ENCODE data around the gene DRICH1.
"Not testable (repeated sequence)": the region's sequence is repeated elsewhere in the genome, so short reads cannot be mapped to it uniquely, and the experiment has no call there.

DRICH1 gene

DNA sequence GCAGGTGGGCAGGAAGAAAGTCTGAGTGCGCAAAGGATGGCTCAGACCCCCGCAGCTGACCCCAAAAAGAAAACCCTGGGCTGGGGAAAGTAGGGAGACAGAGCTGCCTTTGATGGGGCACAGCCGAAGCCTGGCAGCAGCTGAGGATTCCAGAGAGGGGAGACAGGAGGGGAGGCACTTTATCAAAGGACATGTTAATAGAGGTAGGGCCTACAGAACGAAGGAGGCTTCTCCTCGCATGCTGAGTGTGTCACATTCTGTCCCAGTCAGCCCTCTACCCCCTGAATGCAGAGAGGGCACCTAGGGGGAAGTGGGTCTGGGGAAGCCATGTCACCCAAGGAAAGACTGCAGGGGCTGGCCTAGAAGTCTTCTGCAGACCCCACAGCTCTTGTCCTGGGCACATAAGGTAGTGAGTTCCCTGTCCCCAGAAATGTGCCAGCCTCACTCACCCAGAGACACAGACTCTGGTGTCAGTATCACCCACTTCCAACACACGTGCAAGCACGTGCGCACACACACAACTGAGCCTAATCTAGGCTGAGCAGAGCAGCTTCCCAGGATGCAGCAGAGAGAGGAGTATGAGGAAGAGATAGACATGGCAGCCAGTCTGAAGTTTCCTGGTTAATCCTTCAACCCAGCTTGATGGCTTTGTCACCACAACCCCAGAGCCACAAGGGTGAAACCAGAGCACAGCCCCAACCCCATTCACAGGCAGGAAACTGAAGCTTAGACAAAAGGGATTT, 40.4 kb upstream of the DRICH1 start:
- not testable (repeated sequence) for H3K4me1 ChIP-seq (ENCODE audit: control insufficient read depth, insufficient read depth, low read length, unreplicated experiment); H3K36me3 ChIP-seq (ENCODE audit: insufficient read depth, low read length); H2AFZ ChIP-seq (ENCODE audit: low read length, unreplicated experiment); H3K79me2 ChIP-seq (ENCODE audit: control insufficient read depth, insufficient read depth, low read length, unreplicated experiment); H3K27me3 ChIP-seq (ENCODE audit: insufficient read depth, low read length); H3K4me3 ChIP-seq (ENCODE audit: low read depth, low read length); H3K27ac ChIP-seq (ENCODE audit: low read depth, low read length)

GRCh38 chr22:23671387-23671786, 39.3 kb upstream of the DRICH1 start:
- H2AFZ ChIP-seq (ENCODE audit: low read length, unreplicated experiment); H3K27ac ChIP-seq (ENCODE audit: low read depth, low read length); H3K36me3 ChIP-seq (ENCODE audit: insufficient read depth, low read length); H3K4me3 ChIP-seq (ENCODE audit: low read depth, low read length); H3K27me3 ChIP-seq (ENCODE audit: insufficient read depth, low read length); H3K4me1 ChIP-seq (ENCODE audit: control insufficient read depth, insufficient read depth, low read length, unreplicated experiment); H3K79me2 ChIP-seq (ENCODE audit: control insufficient read depth, insufficient read depth, low read length, unreplicated experiment): not testable (repeated sequence)

GRCh38 chr22:23670378-23671295, 38.5 kb upstream of the DRICH1 start:
- no peaks in the 10 kb centered on the region for H3K4me1 ChIP-seq (ENCODE audit: control insufficient read depth, insufficient read depth, low read length, unreplicated experiment)
- no peak overlapping the region for H3K4me3 ChIP-seq (ENCODE audit: low read depth, low read length)
- H3K36me3 ChIP-seq (ENCODE audit: insufficient read depth, low read length) = no peaks in the 10 kb centered on the region
- no peak overlapping the region for H2AFZ ChIP-seq (ENCODE audit: low read length, unreplicated experiment)
- no peaks in the 10 kb centered on the region for H3K27me3 ChIP-seq (ENCODE audit: insufficient read depth, low read length)
- H3K79me2 ChIP-seq (ENCODE audit: control insufficient read depth, insufficient read depth, low read length, unreplicated experiment) = no peaks in the 10 kb centered on the region
- H3K27ac ChIP-seq (ENCODE audit: low read depth, low read length) = no peak overlapping the region

GRCh38 chr22:23660381-23660780, 28.3 kb upstream of the DRICH1 start:
- not testable (repeated sequence) for H3K36me3 ChIP-seq (ENCODE audit: insufficient read depth, low read length); H3K4me1 ChIP-seq (ENCODE audit: control insufficient read depth, insufficient read depth, low read length, unreplicated experiment); H2AFZ ChIP-seq (ENCODE audit: low read length, unreplicated experiment); H3K27ac ChIP-seq (ENCODE audit: low read depth, low read length); H3K4me3 ChIP-seq (ENCODE audit: low read depth, low read length); H3K79me2 ChIP-seq (ENCODE audit: control insufficient read depth, insufficient read depth, low read length, unreplicated experiment); H3K27me3 ChIP-seq (ENCODE audit: insufficient read depth, low read length)

DNA sequence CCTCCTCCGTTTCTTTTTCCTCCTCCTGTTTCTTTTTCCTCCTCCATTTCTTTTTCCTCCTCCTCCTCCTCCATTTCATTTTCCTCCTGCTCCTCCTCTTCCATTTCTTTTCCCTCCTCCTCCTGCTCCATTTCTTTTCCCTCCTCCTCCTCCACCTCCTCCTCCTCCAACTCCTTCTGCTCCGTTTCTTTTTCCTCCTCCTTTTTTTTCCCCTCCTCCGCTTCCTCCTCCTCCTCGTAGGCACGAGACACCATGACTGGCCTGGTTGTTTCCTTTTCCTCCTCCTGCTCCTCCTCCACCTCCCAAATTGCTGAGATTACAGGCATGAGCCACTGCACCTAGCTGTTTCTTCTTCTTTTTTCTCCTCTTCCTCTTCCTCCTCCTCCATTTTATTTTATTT, 25.6 kb upstream of the DRICH1 start:
- H3K36me3 ChIP-seq (ENCODE audit: insufficient read depth, low read length) = no peaks in the 10 kb centered on the region
- no peaks in the 10 kb centered on the region for H3K27me3 ChIP-seq (ENCODE audit: insufficient read depth, low read length)
- no peak overlapping the region for H3K4me3 ChIP-seq (ENCODE audit: low read depth, low read length)
- H3K27ac ChIP-seq (ENCODE audit: low read depth, low read length) = no peak overlapping the region
- no peak overlapping the region for H2AFZ ChIP-seq (ENCODE audit: low read length, unreplicated experiment)
- H3K4me1 ChIP-seq (ENCODE audit: control insufficient read depth, insufficient read depth, low read length, unreplicated experiment) = no peaks in the 10 kb centered on the region
- H3K79me2 ChIP-seq (ENCODE audit: control insufficient read depth, insufficient read depth, low read length, unreplicated experiment) = no peaks in the 10 kb centered on the region

- Histone ChIP-seq H2AFZ (ENCODE audit: low read length, unreplicated experiment) (no peak overlapping the region), H3K79me2 (ENCODE audit: control insufficient read depth, insufficient read depth, low read length, unreplicated experiment) (no peaks in the 10 kb centered on the region), H3K27me3 (ENCODE audit: insufficient read depth, low read length) (no peaks in the 10 kb centered on the region), H3K4me3 (ENCODE audit: low read depth, low read length) (no peak overlapping the region), H3K36me3 (ENCODE audit: insufficient read depth, low read length) (no peaks in the 10 kb centered on the region), H3K4me1 (ENCODE audit: control insufficient read depth, insufficient read depth, low read length, unreplicated experiment) (no peaks in the 10 kb centered on the region), H3K27ac (ENCODE audit: low read depth, low read length) (no peak overlapping the region)
These were observed 23.9 kb upstream of the DRICH1 start for GRCh38 chr22:23655891-23656475.

- H3K36me3 ChIP-seq (ENCODE audit: insufficient read depth, low read length) = no peaks in the 10 kb centered on the region
- no peak overlapping the region for H2AFZ ChIP-seq (ENCODE audit: low read length, unreplicated experiment)
- no peak overlapping the region for H3K4me3 ChIP-seq (ENCODE audit: low read depth, low read length)
- no peaks in the 10 kb centered on the region for H3K79me2 ChIP-seq (ENCODE audit: control insufficient read depth, insufficient read depth, low read length, unreplicated experiment)
- H3K27ac ChIP-seq (ENCODE audit: low read depth, low read length) = no peak overlapping the region
- no peaks in the 10 kb centered on the region for H3K4me1 ChIP-seq (ENCODE audit: control insufficient read depth, insufficient read depth, low read length, unreplicated experiment)
- H3K27me3 ChIP-seq (ENCODE audit: insufficient read depth, low read length) = no peaks in the 10 kb centered on the region
These were observed 20.6 kb upstream of the DRICH1 start for GRCh38 chr22:23652711-23653110.

DNA sequence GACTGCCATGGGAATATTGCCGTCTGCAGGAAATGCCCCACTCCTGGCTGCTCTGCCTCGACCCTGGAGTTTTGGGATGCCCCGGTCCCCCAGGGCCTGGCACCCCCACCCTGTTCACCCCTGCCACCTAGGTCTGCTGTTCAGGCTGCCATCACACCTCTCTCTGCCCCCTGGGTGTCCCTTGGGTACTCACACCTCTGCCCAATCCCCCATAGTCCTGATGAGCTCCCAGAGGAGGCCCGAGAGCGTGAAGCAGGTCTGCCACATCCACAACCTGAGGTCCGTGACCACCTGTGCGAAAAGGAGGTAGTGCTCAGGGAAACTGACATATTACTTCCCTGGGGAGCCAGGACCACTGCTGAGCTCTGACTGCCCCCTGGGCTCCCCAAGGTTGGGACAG, 20.2 kb upstream of the DRICH1 start:
- Histone ChIP-seq H3K4me3 (ENCODE audit: low read depth, low read length) (no peak overlapping the region), H3K36me3 (ENCODE audit: insufficient read depth, low read length) (no peaks in the 10 kb centered on the region), H3K79me2 (ENCODE audit: control insufficient read depth, insufficient read depth, low read length, unreplicated experiment) (no peaks in the 10 kb centered on the region), H3K4me1 (ENCODE audit: control insufficient read depth, insufficient read depth, low read length, unreplicated experiment) (no peaks in the 10 kb centered on the region), H3K27ac (ENCODE audit: low read depth, low read length) (no peak overlapping the region), H3K27me3 (ENCODE audit: insufficient read depth, low read length) (no peaks in the 10 kb centered on the region), H2AFZ (ENCODE audit: low read length, unreplicated experiment) (no peak overlapping the region)

- Histone ChIP-seq H3K79me2 (ENCODE audit: control insufficient read depth, insufficient read depth, low read length, unreplicated experiment) (no peaks in the 10 kb centered on the region), H3K4me3 (ENCODE audit: low read depth, low read length) (no peak overlapping the region), H3K36me3 (ENCODE audit: insufficient read depth, low read length) (no peaks in the 10 kb centered on the region), H2AFZ (ENCODE audit: low read length, unreplicated experiment) (no peak overlapping the region), H3K4me1 (ENCODE audit: control insufficient read depth, insufficient read depth, low read length, unreplicated experiment) (no peaks in the 10 kb centered on the region), H3K27me3 (ENCODE audit: insufficient read depth, low read length) (no peaks in the 10 kb centered on the region), H3K27ac (ENCODE audit: low read depth, low read length) (no peak overlapping the region)
These were observed 19.6 kb upstream of the DRICH1 start for GRCh38 chr22:23651676-23652075.

DNA sequence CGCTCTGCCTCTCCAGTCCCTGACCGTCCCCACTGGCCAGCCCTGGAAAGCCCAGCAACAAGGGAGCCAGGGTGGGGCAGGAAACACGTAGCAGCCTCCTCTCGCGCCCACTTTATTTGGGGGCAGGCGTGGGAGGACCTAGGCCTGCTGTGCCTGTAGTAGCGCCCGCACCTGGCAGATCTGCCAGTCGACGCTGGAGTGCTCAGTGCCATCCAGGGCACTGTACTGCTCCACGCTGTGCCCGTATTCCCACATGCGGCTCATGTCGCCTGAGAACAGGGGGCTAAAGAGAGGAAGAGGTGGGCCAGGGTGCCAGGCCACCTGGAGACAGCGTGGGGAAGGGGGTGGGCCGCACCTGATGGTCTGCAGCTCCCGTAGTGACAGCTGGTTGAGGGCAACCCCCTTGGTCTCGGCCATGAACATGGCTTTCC, 17.0 kb upstream of the DRICH1 start:
- Histone ChIP-seq H2AFZ (ENCODE audit: low read length, unreplicated experiment) (no peak overlapping the region), H3K36me3 (ENCODE audit: insufficient read depth, low read length) (no peaks in the 10 kb centered on the region), H3K27me3 (ENCODE audit: insufficient read depth, low read length) (no peaks in the 10 kb centered on the region), H3K79me2 (ENCODE audit: control insufficient read depth, insufficient read depth, low read length, unreplicated experiment) (no peaks in the 10 kb centered on the region), H3K4me3 (ENCODE audit: low read depth, low read length) (no peak overlapping the region), H3K4me1 (ENCODE audit: control insufficient read depth, insufficient read depth, low read length, unreplicated experiment) (no peaks in the 10 kb centered on the region), H3K27ac (ENCODE audit: low read depth, low read length) (no peak overlapping the region)
